CD4-positive, alpha-beta T cell treated with Interleukin-1 beta for 1 hour (primary cell): ENCODE results near the gene ARID4A.
"Not testable (repeated sequence)": the region's sequence is repeated elsewhere in the genome, so short reads cannot be mapped to it uniquely, and the experiment has no call there.

ENCODE experiments used
- DNase-seq, 2 donors: peaks; one replicate each; pipeline ENCODE4 v3.0.0-alpha.2; 2020 to 2022

Gene ARID4A

GRCh38 chr14:58298477-58299400, at the start of gene ARID4A:
ARID4A (plus strand) TSS chr14:58298555; CDS start chr14:58299855, 1,300 bp downstream.
- DNase-seq, result peak; percentile 39

- DNase-seq, result no peak
These were observed 48.7 kb upstream of the ARID4A start for GRCh38 chr14:58249611-58250010.

GRCh38 chr14:58258156-58258555, 40.2 kb upstream of the ARID4A start:
- DNase-seq, result no peak

- not testable (repeated sequence) for DNase-seq
These were observed 36.4 kb upstream of the ARID4A start for GRCh38 chr14:58262005-58262404.

- no peak for DNase-seq
These were observed 33.0 kb upstream of the ARID4A start for GRCh38 chr14:58265401-58265800.

GRCh38 chr14:58270628-58271027, 27.7 kb upstream of the ARID4A start:
- no peak for DNase-seq

- DNase-seq, result no peak
These were observed 25.6 kb upstream of the ARID4A start for GRCh38 chr14:58272588-58273372.

GRCh38 chr14:58274881-58275280, 23.5 kb upstream of the ARID4A start:
- no peak for DNase-seq

- no peak for DNase-seq
These were observed 22.7 kb upstream of the ARID4A start for GRCh38 chr14:58275527-58276190.

- DNase-seq, result no peak
These were observed 22.1 kb upstream of the ARID4A start for GRCh38 chr14:58276208-58276607.

GRCh38 chr14:58278177-58278576, 20.2 kb upstream of the ARID4A start:
- DNase-seq, result no peak

- DNase-seq, result peak; percentile 42 to 55
These were observed 17.2 kb upstream of the ARID4A start for GRCh38 chr14:58280954-58281787.

GRCh38 chr14:58281969-58282368, 16.4 kb upstream of the ARID4A start:
- DNase-seq, result no peak

- no peak for DNase-seq
These were observed 15.3 kb upstream of the ARID4A start for GRCh38 chr14:58282925-58283593.

GRCh38 chr14:58283730-58284129, 14.6 kb upstream of the ARID4A start:
- no peak for DNase-seq

GRCh38 chr14:58285132-58285531, 13.2 kb upstream of the ARID4A start:
- no peak for DNase-seq

GRCh38 chr14:58287607-58288042, 10.7 kb upstream of the ARID4A start:
- DNase-seq, result no peak

- DNase-seq, result no peak
These were observed 10.1 kb upstream of the ARID4A start for GRCh38 chr14:58288106-58288792.

GRCh38 chr14:58291646-58292045, 6.7 kb upstream of the ARID4A start:
- DNase-seq, result no peak

GRCh38 chr14:58292187-58292586, 6.2 kb upstream of the ARID4A start:
- DNase-seq, result no peak

GRCh38 chr14:58294201-58294600, 4.2 kb upstream of the ARID4A start:
- DNase-seq, result no peak
